Natural killer cell treated with Interleukin-12 subunit alpha and Interleukin-12 subunit beta and Interleukin-15 and Interleukin-18, amount 100 ng/mL, for 72 hours (primary cell): Measurements from ENCODE around the gene KRTAP10-7. TPM values are rescaled to one million over a fixed set of nuclear protein-coding genes. Genes with fewer than 3 reads are reported as not detected.
"Not testable (repeated sequence)": the region's sequence is repeated elsewhere in the genome, so short reads cannot be mapped to it uniquely, and the experiment has no call there.

ENCODE experiments used
- ATAC-seq, 2 donors: fragments of 150-1000 bp; cut with Tn5 transposase in 1 of 2; sonication (Bioruptor Pico), chemical (Tn5 transposase) in 1 of 2; 2 replicates each; pipeline ENCODE4 v1.10.0; 2021
- DNase-seq: peaks from one replicate; pipeline ENCODE4 v3.0.0; 2022; ENCODE audit warnings: low spot score
- H3K27ac Mint-ChIP-seq, 2 donors: 1 replicate in 1 of 2; 2 replicates in 1 of 2; pipeline ENCODE4 v1.8.0; 2022; ENCODE audit warnings: mixed read lengths in 2 of 2, mild to moderate bottlenecking in 1 of 2, moderate library complexity in 1 of 2
- H3K27me3 Mint-ChIP-seq, 2 donors: 1 replicate in 1 of 2; 2 replicates in 1 of 2; pipeline ENCODE4 v1.8.0; 2022; ENCODE audit warnings: mixed read lengths in 2 of 2
- H3K36me3 Mint-ChIP-seq: one replicate; pipeline ENCODE4 v1.8.0; 2022; ENCODE audit warnings: mixed read lengths
- H3K4me1 Mint-ChIP-seq, 2 donors: 1 replicate in 1 of 2; 2 replicates in 1 of 2; pipeline ENCODE4 v1.8.0; 2022; ENCODE audit warnings: low read depth in 2 of 2, mixed read lengths in 2 of 2, mild to moderate bottlenecking in 1 of 2
- H3K4me3 Mint-ChIP-seq: one replicate; pipeline ENCODE4 v1.8.0; 2022; ENCODE audit warnings: mixed read lengths
- H3K9me3 Mint-ChIP-seq: 2 replicates; pipeline ENCODE4 v1.8.0; 2022; ENCODE audit warnings: mixed read lengths
- total RNA-seq, 2 donors: library from RNA; stranded (reverse); gene quantifications; one replicate each; pipeline ENCODE4 v1.2.3, GENCODE V29; 2022

Gene KRTAP10-7
- total RNA-seq, 2 donors from 2014 or later, result not detected

DNA sequence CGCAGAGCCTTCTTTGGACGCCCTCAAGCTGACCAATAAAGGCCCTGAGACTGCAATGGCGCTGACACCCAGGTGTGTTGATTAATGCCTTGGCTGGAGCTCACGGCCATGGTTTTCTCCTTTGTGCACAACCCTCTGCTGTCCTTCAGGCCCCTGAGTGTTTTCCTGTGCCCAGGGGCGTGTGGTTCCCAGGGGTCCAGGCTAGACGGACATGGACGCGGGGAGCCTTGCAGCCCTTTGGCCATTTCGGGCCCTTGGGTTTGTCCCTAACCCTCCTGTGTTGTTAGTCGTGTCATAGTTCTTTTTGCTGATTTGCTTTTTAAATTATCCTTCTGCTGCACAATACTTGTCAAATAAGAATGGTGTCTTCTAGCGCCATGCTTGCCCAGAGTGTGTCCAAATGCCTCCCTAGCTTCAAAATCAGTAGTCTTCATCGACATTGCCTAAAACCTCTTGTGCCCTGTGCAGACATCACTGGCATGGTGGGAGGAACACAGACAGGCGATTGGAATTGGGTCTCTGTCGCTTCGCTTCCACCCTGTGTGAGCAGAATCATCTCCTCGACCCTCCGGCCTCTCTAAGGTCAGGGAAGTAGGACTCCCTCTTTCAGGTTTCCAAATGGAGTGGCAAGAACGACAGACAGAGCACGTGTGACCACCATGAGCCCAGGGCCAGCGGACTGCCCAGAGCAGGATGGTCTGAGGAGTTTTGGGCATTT, 24.9 kb upstream of the KRTAP10-7 start:
- Mint-ChIP-seq H3K4me3 (no peak overlapping the region), H3K27ac (no peak overlapping the region)

DNA sequence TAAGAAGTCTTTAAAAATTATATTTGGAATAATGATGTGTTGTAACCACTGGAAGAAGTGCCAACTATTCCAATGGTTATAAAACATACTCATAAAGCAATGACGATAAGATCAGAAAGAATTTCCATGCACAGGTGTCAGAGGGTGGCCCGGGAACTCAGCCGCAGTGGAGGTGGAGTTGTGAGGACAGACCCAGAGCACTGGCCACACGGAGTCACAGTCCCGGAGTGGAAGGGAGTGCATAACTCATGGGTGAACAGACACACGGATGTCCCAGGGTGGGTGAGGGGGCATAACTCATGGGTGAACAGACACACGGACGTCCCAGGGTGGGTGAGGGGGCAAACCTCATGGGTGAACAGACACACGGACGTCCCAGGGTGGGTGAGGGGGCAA, 24.4 kb upstream of the KRTAP10-7 start:
- Mint-ChIP-seq H3K4me1 (peaks cover 0 to 2% of the 10 kb centered on the region in 2 donors), H3K4me3 (no peak overlapping the region)
- no peak for DNase-seq

More for the DNA sequence above, 24.9 kb upstream of the KRTAP10-7 start:
- Mint-ChIP-seq H3K9me3 (peaks cover 3% of the 10 kb centered on the region), H3K36me3 (peaks cover 6% of the 10 kb centered on the region), H3K4me1 (peaks cover 0 to 2% of the 10 kb centered on the region in 2 donors), H3K27me3 (peaks cover 23 to 32% of the 10 kb centered on the region in 2 donors)
- DNase-seq (no peak), ATAC-seq (no peak)

DNA sequence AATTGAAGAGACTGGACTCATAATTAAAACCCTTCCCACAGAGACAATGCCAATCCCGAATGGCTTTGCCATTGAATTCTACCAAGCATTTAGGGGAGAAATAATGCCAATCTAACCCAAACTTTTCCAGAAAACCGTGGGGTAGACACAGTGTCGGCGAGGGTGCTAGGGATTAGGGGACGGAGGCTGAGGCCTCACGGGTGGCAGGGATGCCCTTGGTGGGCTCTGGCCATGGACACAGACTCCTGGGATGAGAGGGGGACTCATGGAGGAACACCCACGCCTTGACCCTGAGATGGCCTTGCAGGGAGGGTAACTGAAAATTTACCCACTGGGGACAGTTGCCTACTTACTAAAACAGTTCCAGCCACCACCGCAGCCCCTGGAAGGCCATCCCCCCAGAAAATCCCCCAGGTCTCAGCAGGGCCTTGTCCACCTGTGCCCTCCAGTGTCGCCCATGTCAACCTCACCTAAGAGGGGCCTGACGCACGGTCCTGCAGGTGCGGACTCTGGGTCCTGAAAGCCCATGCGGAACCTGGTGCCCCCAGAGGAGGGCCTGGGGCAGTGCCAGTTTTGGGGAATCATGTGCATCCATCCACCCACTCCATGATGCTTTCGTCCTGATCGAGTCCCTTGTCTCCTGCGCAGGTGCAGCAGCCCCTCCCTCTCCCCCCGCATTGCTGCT, 21.9 kb upstream of the KRTAP10-7 start:
- Mint-ChIP-seq H3K4me3 (no peak overlapping the region), H3K27me3 (peaks cover 21 to 22% of the 10 kb centered on the region in 2 donors), H3K27ac (no peak overlapping the region), H3K4me1 (peaks cover 0 to 2% of the 10 kb centered on the region in 2 donors), H3K9me3 (peaks cover 6% of the 10 kb centered on the region), H3K36me3 (peaks cover 23% of the 10 kb centered on the region)
- DNase-seq (no peak), ATAC-seq (no peak)

More for the DNA sequence above, 24.4 kb upstream of the KRTAP10-7 start:
- no peak for ATAC-seq
- peaks cover 8% of the 10 kb centered on the region for H3K36me3 Mint-ChIP-seq
- H3K27me3 Mint-ChIP-seq, result peaks cover 23 to 32% of the 10 kb centered on the region in 2 donors
- no peak overlapping the region for H3K27ac Mint-ChIP-seq
- peaks cover 3% of the 10 kb centered on the region for H3K9me3 Mint-ChIP-seq

DNA sequence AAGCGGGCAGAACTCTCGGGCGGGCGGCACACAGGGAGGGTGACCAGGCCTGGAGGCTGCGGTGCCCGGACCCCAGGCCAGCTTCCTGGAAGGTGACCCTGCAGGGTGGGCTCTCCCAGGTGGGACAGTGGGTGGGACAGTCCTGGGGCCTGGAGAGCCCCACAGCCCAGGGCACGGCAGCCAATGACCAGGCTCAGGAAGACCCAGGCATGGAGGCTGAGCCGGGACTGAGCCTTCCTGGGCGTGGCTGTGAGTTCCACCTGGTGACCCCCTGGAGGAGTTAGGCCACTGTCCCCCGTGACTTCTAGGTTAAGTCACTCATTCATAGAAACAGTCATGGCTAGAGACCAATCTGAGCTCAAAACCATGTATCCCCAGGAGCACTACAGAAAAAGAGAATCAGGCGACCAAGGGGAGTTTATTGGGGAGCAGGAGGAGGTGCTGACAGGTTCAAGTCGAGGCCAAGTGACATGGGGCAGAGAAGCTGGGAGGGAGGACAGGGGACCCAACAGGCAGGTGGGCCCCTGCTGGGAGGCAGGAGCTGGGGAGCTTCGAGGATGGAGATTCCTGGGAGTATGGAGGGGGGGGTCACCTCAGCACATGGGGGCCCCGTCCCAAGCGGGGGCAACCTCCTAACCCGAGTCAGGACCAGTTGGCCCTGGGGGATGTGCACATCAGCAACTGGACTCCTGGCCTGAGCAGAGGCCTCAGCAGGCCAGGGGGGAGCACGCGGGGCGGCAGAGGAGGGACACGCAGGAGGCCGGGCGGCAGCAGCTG, 21.2 kb upstream of the KRTAP10-7 start:
- Mint-ChIP-seq H3K27ac (no peak overlapping the region), H3K36me3 (peaks cover 23% of the 10 kb centered on the region)

DNA sequence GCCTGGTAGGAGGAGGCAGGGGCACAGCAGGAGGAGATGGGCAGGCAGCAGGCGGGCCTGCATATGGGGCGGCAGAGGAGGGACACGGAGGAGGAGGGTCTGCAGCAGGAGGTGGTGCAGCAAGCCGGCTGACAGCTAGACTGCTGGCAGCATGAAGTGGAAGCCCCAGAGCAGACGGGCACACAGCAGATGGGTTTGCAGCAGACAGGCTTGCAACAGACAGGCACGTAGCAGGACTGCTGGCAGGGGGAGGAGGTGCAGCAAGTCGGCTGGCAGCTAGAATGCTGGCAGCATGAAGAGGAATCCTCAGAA, 20.6 kb upstream of the KRTAP10-7 start:
- H3K27me3 Mint-ChIP-seq, result peaks cover 27 to 31% of the 10 kb centered on the region in 2 donors
- no peak overlapping the region for H3K4me3 Mint-ChIP-seq
- H3K9me3 Mint-ChIP-seq, result peaks cover 6% of the 10 kb centered on the region
- H3K4me1 Mint-ChIP-seq, result peaks cover 0 to 2% of the 10 kb centered on the region in 2 donors
- no peak overlapping the region for H3K27ac Mint-ChIP-seq
- ATAC-seq, result no peak
- no peak for DNase-seq
- H3K36me3 Mint-ChIP-seq, result peaks cover 23% of the 10 kb centered on the region

More for the DNA sequence above, 21.2 kb upstream of the KRTAP10-7 start:
- H3K27me3 Mint-ChIP-seq, result peaks cover 24 to 29% of the 10 kb centered on the region in 2 donors
- ATAC-seq, result no peak
- no peak for DNase-seq
- H3K9me3 Mint-ChIP-seq, result peaks cover 6% of the 10 kb centered on the region
- H3K4me3 Mint-ChIP-seq, result no peak overlapping the region
- peaks cover 0 to 2% of the 10 kb centered on the region in 2 donors for H3K4me1 Mint-ChIP-seq

DNA sequence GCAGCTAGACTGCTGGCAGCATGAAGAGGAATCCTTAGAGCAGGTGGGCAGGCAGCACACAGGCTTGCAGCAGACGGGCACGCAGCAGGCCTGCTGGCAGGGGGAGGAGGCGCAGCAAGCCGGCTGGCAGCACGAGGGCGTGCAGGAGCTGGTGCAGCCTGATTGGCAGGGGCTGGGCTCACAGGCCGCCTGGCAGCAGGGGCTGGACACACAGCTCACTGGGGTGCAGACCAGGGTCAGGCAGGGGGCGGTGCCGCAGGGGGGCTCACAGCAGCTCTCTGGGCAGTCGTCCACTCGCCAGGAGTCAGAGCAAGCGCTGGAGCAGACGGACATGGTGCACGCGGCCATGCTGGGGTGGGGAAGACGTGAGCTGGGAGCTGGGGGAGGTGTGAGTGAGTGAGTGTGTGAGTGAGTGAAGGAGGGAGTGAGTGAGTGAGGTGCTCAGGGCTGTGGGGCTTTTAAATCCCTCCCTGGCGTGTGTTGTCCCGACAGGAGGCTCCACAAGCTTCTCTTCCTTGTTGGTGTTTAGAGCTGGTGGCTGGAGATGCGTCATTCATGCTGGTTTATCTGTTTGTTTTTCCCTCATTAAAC, 20.1 kb upstream of the KRTAP10-7 start, which contains the start of gene KRTAP10-5:
KRTAP10-5 (minus strand) TSS at position 374 of the 591 bp plus-strand sequence; CDS start at position 348, 26 bp downstream.
- Mint-ChIP-seq H3K27me3 (peaks cover 28 to 29% of the 10 kb centered on the region in 2 donors), H3K36me3 (peaks cover 23% of the 10 kb centered on the region)
- H3K4me3 Mint-ChIP-seq, H3K27ac Mint-ChIP-seq, ATAC-seq, DNase-seq, H3K9me3 Mint-ChIP-seq, H3K4me1 Mint-ChIP-seq: not testable (repeated sequence)

DNA sequence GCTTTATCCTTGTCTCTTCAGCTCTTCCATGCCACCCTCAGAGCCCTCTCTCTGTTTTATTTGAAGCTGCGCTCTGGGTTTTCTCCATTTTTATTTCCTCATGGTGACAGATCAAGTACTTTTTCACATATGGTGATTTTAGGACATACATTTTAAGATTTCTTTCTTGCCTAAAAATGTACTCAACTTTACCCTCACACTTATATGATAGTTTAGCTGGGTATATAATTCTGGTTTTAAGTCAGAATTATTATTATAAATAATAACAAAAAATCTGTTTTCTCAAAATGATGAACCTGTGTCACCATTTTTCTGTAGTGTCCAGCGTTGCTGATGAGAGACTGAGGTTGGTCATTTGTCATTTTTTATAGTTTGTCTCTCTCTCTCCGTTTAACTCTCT, 19.2 kb upstream of the KRTAP10-7 start:
- Mint-ChIP-seq H3K4me1 (no peaks in the 10 kb centered on the region), H3K27me3 (peaks cover 28 to 30% of the 10 kb centered on the region in 2 donors), H3K27ac (no peak overlapping the region), H3K4me3 (no peak overlapping the region), H3K36me3 (peaks cover 23% of the 10 kb centered on the region), H3K9me3 (peaks cover 6% of the 10 kb centered on the region)
- no peak for ATAC-seq
- no peak for DNase-seq

DNA sequence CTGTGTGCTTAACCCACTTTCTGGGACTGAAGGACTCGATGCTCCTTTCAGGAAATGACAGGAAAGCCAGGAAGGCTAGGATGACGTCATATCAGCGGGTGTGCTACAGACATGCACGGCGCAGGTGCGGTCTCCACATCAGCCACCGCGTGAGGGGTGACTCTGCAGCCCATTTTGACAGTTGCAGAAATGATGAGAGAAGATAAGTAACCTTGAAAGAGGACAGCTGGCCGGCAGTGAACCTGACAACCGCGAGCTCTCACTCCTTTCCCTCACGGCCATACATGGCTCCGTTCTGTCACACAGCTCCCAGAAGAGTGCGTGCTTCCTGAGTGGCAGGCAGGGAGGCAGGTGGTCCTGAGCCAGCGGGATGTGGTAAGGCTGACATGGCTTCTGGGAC, 18.3 kb upstream of the KRTAP10-7 start:
- Mint-ChIP-seq H3K27ac (no peak overlapping the region), H3K4me1 (no peaks in the 10 kb centered on the region), H3K36me3 (peaks cover 23% of the 10 kb centered on the region), H3K9me3 (peaks cover 3% of the 10 kb centered on the region), H3K27me3 (peaks cover 35 to 39% of the 10 kb centered on the region in 2 donors), H3K4me3 (no peak overlapping the region)
- ATAC-seq, result no peak
- DNase-seq, result no peak

DNA sequence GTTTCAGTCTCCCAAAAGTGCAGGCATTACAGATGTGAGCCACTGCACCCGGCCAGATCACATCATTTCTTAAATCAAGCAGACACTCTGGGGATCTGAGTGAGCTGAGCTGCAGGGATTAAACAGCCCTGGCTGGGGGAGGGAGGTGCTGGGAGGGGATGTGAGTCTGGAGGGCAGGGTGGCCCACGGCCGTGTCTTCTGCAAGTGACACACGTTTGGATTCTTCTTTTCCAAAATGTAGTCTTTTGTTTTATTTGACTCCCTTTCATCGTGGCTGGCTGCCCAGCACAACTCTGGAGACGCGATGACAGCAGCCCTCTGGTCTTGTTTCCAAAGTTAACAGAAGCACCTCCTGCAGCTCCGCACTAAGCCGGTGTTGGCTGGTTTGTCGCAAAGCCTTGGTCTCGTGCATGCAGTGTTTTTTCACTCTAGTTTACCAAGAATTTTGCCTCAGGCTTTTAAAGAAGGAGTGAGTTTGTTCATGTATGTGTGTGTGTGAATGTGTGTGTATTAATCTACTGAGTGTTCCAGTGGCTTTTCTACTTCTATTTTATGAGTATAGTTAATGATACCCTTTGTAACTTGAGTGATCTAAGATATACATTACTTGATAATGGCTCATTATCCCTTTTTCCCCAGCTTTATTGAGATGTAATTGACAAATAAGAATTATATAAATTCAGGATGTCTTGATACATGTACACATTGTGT, 17.2 kb upstream of the KRTAP10-7 start:
- H3K27ac Mint-ChIP-seq, result no peak overlapping the region
- no peak for ATAC-seq

DNA sequence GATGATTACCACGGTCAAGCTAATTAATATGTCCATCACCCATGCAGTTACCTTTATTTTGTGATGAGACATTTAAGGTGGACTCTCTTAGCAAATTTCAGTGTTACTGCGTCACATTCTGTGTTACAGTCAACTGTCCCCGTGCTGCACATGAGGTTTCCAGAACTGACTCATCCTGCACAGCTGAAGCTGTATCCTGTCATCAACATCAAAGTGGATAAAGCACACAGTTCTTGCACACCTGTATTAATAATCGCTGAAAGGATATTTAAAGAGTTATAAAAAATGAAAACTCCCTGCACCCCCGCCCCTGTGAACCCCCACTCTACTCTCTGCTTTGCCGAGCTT, 16.6 kb upstream of the KRTAP10-7 start:
- no peak overlapping the region for H3K27ac Mint-ChIP-seq
- no peaks in the 10 kb centered on the region for H3K4me1 Mint-ChIP-seq
- H3K9me3 Mint-ChIP-seq, result peaks cover 3% of the 10 kb centered on the region
- no peak overlapping the region for H3K4me3 Mint-ChIP-seq
- ATAC-seq, result peak in 1 of 2 donors; percentile 58
- DNase-seq, result no peak
- H3K36me3 Mint-ChIP-seq, result peaks cover 23% of the 10 kb centered on the region
- H3K27me3 Mint-ChIP-seq, result peaks cover 45 to 49% of the 10 kb centered on the region in 2 donors

More for the DNA sequence above, 17.2 kb upstream of the KRTAP10-7 start:
- Mint-ChIP-seq H3K27me3 (peaks cover 45 to 49% of the 10 kb centered on the region in 2 donors), H3K4me1 (no peaks in the 10 kb centered on the region), H3K4me3 (no peak overlapping the region), H3K36me3 (peaks cover 23% of the 10 kb centered on the region), H3K9me3 (peaks cover 3% of the 10 kb centered on the region)
- DNase-seq, result no peak

DNA sequence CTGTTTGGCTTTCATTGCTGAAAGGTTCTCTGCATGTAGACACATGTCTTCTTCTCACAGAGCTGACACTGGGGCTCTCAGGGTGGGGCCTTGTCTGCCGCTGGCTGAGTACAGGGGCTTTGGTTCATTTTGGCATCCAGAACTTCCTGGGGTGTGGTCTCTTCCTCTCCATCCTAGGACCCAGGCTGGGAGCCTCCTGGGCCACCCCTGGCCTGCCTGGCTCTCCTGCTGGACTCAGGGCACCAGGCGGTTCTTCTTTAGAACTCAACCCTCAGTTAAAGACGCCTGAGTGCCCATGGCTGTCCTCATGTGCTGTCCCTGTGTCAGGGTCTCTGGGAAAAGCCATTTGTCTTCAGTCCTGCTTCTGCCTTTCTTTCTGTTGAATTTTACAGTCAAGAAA, 14.5 kb upstream of the KRTAP10-7 start:
- H3K27ac Mint-ChIP-seq, result no peak overlapping the region
- H3K36me3 Mint-ChIP-seq, result peaks cover 16% of the 10 kb centered on the region
- peaks cover 3% of the 10 kb centered on the region for H3K9me3 Mint-ChIP-seq
- no peak overlapping the region for H3K4me3 Mint-ChIP-seq
- peaks cover 45 to 49% of the 10 kb centered on the region in 2 donors for H3K27me3 Mint-ChIP-seq
- DNase-seq (no peak), ATAC-seq (no peak)
- H3K4me1 Mint-ChIP-seq, result no peaks in the 10 kb centered on the region

DNA sequence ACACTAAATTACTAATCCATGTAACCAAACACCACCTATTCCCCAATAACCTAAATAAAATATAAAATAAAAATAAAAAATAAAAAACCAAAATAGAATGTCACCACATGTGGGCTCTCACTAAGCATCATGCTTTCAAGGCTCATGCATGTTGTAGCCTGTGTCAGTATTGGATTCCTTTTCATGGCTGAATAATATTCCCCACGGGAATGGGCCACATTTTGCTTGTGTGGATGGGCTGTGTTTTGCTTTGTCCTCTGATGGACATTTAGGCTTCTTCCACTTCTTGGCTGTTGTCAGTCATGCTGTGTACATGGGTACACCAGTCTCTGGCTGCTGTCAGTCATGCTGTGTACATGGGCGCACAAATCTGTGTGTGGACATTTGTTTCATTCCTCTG, 11.3 kb upstream of the KRTAP10-7 start:
- Mint-ChIP-seq H3K27me3 (peaks cover 36 to 38% of the 10 kb centered on the region in 2 donors), H3K9me3 (no peaks in the 10 kb centered on the region), H3K4me1 (peaks cover 0 to 7% of the 10 kb centered on the region in 2 donors), H3K36me3 (no peaks in the 10 kb centered on the region), H3K27ac (no peak overlapping the region), H3K4me3 (no peak overlapping the region)
- ATAC-seq (no peak), DNase-seq (no peak)
